NCI-H1048 (cell line): Measurements from ENCODE around the gene HOXA9.
A peak's percentile ranks its signal among the peaks of the same experiment; 100 is the strongest.

Experiments used
- DNase-seq: peaks from one replicate; lab custom pipeline; 2025; lab: John Stamatoyannopoulos, UW

HOXA9 gene

DNA sequence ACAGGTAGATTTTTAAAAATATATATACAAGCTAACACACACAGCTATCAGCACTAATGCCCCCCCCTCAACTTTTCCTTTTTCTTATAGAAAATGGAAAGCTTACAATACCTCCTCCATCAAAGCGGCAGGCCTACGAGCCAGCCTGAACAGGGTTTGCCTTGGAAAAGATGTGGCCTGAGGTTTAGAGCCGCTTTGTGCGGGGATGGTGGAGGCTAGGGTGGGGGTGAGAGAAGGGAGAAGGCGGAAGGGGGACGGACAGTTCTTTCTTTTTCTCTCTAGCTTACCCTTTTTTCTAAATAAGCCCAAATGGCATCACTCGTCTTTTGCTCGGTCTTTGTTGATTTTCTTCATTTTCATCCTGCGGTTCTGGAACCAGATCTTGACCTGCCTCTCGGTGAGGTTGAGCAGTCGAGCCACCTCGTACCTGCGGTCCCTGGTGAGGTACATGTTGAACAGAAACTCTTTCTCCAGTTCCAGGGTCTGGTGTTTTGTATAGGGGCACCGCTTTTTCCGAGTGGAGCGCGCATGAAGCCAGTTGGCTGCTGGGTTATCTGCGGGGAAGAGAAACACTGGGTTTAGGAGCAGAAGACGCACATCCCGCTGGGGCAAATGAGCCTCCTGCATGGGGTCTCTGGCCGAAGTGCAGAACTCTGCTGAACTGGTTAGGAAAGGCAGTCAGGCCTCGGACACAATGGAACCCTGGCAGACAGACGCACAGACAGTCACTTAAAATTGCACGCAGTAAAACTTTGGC is 1.9 kb downstream of the HOXA9 start:
- DNase-seq: no peak

DNA sequence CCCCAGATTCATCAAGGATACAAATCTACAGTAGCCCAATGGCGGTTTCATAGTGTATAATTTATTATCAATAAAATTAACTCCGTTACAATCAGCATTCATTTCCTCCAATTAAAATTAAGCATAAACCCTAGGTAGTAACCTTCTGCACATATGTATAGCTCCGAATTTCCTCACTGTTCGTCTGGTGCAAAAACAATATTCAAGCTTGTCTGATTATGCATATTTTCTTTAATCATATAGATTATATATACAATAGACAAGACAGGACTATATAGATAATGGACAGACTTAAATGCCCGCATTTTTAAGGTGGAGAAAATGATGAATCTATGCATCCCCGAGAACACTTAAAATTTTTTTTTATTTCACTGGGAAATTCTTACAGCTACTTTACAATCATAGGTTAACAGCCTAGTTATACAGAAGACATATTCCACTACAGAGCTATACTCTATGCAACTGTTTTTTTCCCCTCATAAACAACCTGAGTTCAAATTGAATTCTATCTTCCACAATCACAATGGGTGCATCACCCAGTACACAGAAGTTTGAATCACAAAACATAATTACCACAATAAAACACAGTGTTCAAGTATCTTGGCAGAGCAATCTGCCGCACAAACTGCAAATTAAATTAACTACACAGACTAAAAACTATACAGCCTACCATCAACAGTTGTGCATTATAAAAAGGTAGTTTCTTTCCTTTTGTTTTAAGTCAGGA is 2.6 kb downstream of the HOXA9 start:
- DNase-seq: no peak

DNA sequence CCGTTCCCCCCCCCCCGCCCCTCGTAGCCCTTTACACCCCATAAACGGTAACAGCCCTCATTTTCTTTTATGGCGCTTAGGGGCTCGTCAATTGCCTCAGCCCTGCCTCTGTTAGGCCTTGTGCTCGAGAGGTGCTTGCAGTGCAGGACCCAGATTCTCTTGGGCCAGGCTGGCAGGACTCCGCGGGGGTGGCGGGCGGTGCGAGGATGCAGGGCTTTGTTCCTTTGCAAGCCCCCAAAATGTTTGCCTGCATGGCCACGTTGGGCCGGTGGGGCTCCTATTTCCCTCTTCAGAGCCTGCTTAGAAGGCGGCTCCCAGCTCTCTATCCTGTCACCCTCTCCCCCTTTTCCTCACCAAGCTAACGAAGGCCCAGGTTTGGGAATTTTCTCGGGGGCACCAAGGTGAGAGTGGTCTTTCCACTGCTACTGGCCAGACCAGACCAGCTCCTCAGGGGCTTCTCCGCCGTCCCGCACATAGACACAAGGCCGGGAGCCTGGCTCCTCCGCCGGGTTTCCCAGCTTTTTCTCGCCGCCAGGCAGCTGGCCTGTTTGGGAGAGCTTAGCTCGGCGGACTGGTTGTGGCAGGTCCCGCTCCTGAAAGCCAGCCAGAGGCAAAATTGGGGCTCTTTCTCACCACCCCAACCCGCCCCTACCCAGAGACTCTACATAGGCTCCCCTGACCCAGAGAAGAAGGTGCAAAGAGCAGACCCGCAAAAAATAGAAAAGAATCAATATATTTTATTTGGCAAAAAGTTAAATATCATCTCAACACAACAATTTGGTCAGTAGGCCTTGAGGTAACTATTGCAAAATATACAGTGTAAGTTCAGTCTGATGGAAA is 3.4 kb downstream of the HOXA9 start:
- no peak for DNase-seq

DNA sequence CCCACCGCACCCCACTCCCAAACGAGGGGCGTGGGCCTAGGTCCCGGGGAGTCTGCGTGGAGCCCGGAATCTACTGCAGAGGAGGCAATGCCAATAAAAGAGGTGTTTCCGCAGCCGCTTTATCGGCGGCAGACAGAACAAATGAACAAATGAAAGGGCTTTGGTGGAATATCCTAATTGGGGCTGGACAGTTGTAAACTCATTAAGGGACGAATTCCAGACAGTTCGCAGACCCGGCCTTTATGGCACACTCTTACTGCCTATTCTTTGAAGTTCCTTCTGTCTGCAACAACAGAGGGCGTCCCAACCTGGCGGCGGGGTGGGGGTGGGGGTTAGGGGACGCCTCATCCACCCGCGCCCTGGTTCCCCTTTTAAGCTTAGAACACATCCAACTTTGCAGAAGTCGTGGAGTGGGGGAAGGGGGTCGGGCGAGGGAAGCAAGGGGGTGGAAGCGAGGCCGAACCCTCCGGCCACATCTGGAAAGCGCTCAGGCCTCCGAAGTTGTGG is 4.1 kb downstream of the HOXA9 start:
- DNase-seq: no peak

DNA sequence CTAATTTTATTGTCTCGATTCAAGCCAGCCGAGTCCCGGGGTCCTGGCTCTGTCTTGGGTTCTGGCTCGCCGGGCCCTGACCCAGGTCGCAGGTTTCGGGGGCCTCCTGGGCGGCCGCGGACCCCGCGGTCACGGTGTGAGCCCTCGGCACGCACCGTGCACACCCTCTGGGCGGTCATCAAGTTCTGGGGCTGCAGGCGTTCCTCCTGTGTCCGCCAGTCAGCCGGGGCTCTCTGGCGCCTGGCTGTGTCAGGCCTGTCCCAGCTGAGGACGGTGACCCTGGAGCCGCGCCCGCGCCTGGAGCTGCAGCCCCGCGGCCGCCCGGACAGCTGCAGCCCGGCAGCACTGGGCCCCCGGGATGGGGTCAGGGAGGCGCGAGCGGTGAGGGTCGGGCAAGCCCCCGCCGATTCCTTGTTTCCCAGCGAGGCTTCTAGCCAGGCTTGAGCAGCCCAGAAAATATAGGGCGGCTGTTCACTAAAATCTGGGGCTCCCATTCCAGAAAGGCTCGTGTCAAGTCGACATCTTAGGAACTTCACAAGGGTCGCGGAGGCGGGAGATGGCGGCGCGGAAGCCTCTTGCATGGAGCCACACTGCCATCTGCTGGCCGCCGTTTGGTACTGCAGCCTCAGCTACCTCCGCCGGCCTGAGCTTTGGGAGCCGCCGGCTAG is 4.7 kb downstream of the HOXA9 start:
- DNase-seq: peak; percentile 66

DNA sequence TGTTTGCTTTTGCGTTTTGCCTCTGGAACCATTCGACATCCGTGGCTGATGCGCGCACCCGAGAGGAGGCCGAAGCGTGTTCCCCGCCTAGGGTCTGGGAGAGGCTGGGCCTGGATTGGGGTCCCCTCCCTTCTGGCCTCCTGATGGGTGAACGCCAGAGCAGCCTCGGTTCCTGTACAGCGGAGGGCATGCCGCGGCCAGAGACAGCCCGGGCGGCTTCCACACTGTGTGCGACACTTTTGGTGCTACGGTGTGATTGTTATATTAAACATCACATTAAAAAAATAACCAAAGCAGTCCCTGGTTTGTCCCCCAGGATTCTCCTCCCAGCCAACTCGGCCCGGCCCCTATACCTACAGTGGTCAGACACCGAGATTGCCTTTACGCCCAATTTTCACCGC is 5.2 kb downstream of the HOXA9 start:
- no peak for DNase-seq

DNA sequence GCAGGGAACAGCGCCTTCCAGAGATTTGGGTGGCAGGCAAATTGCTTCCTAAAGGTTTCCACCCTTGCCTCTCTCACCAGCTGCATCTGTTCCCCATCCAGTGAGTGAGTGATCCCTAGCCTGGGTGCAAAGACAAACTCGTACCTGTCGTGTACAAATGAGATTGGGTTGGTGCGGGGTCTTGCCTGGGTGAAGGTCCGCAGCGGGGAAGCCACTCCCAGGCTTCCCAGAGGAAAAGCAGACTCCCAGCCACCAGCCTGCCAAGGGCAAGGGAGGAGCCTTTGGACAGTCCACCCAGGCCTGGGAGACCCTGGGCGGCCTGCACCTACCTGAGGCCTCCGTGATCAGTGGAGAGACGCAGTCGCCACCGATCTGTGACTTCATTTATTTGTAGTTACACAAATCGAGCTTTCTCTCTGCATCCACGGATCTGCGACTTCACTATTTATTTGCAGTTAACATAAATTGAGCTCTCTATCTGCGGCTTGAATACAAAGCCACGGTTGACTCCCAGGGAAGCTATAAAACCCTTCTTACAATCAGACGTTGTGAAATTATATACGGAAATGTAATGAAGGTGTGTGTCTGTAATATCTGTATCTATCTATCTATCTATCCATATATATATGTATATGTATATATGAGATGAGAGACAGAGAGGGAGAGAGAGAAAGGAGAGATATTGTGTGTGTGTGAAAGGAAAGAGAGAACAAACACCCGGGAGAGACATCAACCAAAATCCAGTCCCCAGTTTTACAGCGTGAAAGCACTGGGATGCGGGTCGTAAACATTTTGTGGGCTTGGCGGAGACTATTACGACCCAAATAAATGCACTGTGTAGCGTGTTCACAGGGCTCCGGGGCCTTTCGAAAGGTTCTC is 5.8 kb downstream of the HOXA9 start:
- no peak for DNase-seq

DNA sequence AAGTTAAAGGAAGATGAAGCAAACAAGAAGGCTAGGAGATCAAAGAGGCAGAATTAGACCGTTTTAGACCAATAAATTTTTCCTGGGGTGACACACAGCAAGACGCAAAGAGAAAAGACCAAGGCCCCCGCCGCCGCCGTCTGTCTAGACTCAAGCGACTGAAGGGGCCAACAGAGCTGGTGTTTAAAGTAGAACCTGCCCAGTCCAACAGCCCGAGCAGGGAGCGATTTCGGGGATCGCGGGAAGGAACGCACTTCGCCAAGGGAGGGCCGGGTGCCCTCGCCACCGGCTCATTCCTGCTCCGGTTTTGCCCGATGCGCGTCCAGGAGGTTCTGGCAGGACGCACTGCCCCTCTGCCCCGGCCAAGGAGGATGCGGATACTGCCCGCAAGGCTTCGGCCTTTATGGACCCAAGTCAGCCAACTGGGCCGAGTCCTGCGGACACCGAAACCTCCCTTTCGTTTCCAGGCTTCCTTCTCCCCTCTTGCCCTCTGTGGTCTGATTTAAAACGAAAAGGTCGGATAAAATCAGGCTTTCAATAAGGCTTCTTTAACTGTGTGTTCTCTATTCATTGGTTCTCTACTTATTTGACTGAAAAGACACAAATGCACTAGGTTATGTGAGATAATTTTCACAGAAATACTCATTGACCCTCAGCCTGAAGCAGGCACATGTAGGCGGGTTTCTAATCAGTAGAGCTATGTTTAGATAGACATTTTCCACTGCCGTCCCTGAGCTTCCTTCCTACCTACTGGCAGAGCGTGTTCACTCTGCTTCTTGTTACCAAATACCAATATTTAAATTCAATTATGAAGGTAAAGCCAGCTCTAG is 6.7 kb downstream of the HOXA9 start:
- DNase-seq: no peak

DNA sequence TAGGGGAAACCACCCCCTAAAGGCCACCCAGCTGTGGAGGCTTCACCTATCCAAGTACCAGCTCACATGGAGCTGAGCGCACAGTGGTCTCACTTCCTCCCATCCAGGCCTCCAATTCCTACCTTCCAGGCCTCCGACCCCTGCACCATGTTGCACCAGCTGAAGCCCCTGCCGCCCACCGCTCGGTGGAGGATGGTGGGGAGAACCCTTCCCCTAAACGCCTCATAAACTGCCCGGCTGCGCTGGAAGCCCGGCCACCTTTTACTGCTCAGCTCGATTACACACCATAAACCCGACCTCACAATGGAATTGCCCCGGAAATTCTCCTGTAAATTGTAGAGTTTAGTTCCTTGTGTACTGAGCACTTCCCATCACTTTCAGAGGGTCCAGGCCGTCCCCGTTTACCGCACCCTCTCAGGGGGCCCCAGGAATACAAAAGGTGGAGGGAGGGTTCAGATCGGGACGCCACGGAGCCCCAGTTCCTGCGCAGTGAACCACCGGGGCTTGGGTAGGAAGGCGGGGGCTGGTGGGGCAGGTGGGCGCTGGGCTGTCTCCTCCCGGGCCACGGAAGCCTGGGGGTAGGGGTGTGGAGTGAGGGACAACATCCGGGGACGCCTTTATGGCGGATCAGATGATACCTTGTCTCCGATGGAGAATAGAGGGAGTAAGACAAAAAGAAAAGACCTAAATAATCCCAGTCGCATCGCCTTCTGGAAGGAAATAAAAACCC is 7.5 kb downstream of the HOXA9 start:
- no peak for DNase-seq

DNA sequence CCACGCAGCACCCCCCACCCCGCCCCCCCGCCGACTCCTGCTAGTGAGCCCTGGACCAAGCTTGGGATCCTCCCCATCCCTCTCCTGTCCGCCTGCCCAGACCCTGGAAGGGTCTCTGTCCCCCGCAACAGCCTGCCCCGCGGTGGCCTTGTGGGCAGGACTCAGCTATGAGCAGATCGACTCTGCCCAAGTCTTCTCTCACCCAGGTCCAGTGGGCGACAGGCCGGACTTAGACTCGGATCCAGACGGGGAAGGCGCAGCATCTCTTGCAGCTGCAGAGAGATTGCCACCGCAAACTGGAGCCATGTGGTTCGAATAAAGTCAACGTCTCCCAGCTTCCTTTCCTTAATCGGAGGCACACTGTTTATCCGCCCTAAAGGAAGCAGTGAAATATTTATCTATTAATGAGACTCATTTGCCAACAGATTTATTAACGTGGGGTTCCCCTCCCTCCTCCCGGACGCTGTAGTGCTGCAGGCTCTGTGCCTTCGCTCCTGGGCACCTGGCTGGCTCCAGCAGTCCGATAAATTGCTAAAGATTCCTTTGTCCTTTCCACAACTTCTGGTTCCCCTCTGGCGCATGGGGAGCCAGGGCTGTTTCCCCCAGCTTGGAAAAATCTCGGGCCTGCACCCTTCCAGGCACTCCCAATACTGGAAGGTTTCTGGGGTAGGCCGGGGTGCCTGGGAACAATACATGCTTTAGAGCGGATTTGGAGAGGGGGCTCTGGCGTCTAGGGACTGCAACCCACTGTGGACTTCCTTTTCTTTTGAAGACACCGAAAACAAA is 8.2 kb downstream of the HOXA9 start:
- no peak for DNase-seq

DNA sequence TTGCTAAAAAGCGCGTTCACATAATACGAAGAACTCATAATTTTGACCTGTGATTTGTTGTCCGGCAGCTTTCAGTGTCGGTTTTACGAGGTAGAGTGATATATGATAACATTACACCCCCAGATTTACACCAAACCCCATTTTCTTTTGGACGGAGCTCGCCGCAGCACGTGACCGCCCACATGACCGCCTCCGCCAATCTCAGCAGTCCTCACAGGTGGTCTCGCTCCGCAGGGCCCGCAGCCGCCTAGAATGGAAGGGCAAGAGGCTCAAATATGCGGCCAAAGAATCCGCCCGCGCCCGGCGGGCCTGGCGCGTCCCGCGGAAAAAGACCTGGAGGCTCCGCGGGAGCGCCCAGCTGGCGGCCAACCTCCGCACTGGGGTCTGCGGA is 8.8 kb downstream of the HOXA9 start, which contains the start of gene HOXA7:
Gene HOXA7, minus strand, starts transcription at position 168 of the 391 bp plus-strand sequence. Its CDS starts 130 bp downstream, at position 38.
- peak; percentile 64 for DNase-seq

DNA sequence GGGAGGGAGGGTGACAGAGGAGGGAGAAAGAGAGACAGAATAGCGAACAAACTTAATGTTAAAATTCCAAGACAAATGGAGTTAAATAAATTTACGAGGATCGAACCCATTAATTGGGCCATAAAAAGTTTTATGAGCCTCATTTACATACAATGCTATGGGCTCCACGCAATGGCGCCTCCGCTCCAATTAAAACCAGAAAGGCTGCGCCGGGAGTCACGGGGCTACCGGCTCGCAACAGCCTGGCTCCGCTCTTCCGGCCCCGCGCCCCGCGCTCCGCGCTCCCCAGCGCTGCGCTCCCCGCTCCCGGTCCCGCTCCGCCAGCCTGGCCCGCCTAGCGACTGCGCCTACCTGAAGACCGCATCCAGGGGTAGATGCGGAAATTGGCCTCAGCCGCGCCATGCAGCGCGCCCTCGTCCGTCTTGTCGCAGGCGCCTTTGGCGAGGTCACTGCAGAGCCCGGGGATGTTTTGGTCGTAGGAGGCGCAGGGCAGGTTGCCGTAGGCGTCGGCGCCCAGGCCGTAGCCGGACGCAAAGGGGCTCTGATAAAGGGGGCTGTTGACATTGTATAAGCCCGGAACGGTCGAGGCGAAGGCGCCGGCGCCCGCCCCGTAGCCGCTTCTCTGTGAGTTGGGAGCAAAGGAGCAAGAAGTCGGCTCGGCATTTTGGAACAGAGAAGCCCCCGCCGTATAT is 9.4 kb downstream of the HOXA9 start:
- no peak for DNase-seq

DNA sequence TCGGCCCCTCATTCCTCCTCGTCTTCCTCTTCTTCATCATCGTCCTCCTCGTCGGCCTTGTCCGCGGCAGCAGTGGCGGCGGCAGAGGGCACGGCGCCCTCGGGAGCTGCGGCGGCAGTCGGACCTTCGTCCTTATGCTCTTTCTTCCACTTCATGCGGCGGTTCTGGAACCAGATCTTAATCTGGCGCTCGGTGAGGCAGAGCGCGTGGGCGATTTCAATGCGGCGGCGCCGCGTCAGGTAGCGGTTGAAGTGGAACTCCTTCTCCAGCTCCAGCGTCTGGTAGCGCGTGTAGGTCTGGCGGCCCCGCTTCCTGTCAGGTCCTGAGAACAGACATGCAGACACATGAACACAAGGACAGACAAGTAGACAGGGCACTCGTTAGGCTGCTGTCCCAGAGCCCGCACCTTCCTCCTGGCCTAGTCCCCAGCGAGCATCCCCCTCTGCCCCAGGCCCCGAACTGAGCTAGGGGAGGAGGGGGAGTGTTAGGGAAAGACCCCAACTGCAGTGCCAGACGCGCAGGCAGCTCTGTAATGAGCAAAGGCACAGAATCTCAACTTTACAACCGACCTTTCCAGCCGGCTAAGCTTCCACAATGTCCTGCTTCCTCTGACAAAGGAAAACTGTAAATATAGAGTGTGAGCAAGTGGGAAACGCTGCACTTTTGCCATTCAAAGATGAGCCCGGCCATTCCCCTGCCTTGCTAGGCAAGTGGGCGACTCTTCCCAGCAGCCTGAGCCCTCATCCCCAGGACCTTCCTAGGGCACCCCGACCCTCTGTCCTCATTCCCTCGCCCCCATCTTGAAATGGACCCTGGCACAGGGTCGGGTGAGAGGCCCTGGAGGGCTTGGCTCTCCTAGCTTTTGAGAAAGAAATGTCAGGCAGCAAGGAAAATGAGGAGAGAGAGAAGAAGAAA is 10.2 kb downstream of the HOXA9 start:
- DNase-seq: no peak

DNA sequence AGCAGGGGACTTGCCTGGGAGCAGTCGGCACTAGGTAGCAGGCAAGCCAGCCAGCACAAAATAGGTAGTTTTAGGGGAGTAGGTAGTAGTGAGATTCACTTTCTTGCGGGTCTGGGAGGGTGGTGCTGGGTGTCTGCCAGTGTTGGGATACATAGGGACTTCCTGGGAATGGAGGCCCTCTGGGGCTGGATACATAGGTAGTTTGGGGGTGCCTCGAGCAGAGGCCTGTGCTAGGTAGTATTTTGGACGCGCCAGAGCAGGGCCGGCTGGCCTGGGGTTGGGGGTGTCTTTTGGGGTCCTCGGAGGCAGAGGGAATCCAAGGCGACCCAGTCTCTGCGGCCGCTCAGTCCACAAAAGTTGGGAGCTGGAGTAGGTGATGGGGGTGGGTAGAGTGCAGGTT is 11.0 kb downstream of the HOXA9 start:
- DNase-seq: no peak

DNA sequence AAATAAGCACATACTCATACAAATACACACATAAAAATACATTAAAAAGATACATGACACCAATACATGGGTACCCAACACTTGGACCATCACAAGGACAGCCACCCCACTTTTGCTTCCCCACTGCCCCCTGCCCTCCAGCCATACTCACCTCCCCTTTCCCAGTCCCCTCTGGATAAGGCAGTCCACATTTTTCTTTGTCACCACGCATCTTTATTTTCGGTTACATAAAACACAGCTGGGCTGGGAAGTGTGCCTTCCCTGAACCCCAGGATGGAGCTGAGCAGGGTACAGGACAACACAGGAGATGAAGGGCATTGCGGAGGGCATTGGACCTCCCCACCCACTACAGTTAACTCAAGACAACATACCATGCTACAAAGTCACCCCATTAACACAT is 11.8 kb downstream of the HOXA9 start:
- DNase-seq: no peak

DNA sequence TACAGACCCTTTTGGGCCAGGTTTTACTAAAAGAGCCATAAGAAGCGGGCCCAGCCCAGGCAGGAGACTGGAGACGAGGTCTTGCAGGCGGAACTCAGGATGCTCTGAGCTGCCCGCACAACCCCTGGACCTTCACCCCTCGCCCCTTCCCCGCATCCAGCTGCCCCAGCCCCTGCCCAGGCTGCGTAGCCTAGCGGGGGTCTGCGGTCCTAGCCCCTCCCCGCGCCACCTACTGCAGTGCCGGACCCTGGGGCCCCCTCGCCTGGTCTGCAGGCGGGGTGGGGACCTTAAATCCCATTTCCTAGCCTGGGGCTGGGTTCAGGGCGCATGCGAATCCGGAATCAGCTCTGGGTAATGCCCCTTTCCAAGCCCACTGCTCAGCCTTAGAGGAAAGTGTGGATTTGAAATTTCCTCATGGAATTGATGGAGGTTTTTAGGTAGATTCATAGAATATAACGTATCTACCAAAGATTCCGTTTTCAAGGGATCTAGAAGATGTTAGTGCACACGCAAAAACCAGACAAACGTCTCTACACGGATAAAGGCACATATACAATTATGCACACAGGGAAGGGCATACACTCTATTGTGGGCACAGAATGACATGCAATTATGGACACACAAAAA is 12.4 kb downstream of the HOXA9 start:
- no peak for DNase-seq
